Measurements from ENCODE around the gene ST6GALNAC3.

Gene ST6GALNAC3

DNA sequence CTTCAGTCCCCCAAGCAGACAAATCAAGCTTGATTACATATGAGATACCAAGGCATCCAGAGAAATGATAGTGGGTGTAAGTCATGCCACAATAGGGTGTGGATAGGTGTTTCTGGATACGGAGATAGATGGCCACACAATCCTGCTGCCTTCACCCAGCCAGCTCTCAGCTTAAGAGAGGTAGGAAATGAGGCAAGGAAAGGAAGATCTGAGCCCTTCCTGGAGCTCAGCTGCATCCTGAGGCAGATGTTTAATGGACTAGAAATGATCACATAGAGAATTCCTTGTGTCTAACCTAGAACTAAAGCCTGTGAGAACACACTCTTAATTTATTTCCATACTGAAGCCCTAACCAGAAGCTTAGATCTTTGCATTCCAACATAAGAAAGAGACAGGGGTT is 210.3 kb downstream of the ST6GALNAC3 start:
- CTCF ChIA-PET: interaction anchor here (0.6 kb wide), 2 partner anchors 378 to 1760 kb away, joined by 3 to 4 read pairs; no protein-coding TSS in a partner anchor
- no peaks in the 10 kb centered on the region for H3K4me1 ChIP-seq (ENCODE audit: control insufficient read depth, insufficient read depth, low read length)
- TF ChIP-seq, protein P1, sequence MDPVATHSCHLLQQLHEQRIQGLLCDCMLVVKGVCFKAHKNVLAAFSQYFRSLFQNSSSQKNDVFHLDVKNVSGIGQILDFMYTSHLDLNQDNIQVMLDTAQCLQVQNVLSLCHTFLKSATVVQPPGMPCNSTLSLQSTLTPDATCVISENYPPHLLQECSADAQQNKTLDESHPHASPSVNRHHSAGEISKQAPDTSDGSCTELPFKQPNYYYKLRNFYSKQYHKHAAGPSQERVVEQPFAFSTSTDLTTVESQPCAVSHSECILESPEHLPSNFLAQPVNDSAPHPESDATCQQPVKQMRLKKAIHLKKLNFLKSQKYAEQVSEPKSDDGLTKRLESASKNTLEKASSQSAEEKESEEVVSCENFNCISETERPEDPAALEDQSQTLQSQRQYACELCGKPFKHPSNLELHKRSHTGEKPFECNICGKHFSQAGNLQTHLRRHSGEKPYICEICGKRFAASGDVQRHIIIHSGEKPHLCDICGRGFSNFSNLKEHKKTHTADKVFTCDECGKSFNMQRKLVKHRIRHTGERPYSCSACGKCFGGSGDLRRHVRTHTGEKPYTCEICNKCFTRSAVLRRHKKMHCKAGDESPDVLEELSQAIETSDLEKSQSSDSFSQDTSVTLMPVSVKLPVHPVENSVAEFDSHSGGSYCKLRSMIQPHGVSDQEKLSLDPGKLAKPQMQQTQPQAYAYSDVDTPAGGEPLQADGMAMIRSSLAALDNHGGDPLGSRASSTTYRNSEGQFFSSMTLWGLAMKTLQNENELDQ (tag by site-specific recombination; IDR thresholded peaks at IDR 0.05; ENCODE audit: low read depth): no peak
- TF ChIP-seq, protein P2, sequence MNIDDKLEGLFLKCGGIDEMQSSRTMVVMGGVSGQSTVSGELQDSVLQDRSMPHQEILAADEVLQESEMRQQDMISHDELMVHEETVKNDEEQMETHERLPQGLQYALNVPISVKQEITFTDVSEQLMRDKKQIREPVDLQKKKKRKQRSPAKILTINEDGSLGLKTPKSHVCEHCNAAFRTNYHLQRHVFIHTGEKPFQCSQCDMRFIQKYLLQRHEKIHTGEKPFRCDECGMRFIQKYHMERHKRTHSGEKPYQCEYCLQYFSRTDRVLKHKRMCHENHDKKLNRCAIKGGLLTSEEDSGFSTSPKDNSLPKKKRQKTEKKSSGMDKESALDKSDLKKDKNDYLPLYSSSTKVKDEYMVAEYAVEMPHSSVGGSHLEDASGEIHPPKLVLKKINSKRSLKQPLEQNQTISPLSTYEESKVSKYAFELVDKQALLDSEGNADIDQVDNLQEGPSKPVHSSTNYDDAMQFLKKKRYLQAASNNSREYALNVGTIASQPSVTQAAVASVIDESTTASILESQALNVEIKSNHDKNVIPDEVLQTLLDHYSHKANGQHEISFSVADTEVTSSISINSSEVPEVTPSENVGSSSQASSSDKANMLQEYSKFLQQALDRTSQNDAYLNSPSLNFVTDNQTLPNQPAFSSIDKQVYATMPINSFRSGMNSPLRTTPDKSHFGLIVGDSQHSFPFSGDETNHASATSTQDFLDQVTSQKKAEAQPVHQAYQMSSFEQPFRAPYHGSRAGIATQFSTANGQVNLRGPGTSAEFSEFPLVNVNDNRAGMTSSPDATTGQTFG (tag by site-specific recombination; IDR thresholded peaks at IDR 0.05; ENCODE audit: borderline replicate concordance): no peak
- TF ChIP-seq ZNF670 (tag by site-specific recombination; IDR thresholded peaks at IDR 0.05; ENCODE audit: low read depth) (no peak), ZNF211 (tag by site-specific recombination; IDR thresholded peaks at IDR 0.05; ENCODE audit: low read depth) (no peak), SCRT2 (tag by site-specific recombination; IDR thresholded peaks at IDR 0.05) (no peak), ZSCAN23 (tag by site-specific recombination; IDR thresholded peaks at IDR 0.05) (no peak), ZNF280D (tag by site-specific recombination; IDR thresholded peaks at IDR 0.05) (no peak), ZFP41 (tag by site-specific recombination; IDR thresholded peaks at IDR 0.05; ENCODE audit: borderline replicate concordance) (no peak), ZNF16 (tag by site-specific recombination; IDR thresholded peaks at IDR 0.05; ENCODE audit: low read depth) (no peak), HOXD13 (CRISPR knock-in tag; IDR thresholded peaks at IDR 0.05; ENCODE audit: borderline replicate concordance) (no peak), GLIS2 (tag by site-specific recombination; IDR thresholded peaks at IDR 0.05) (no peak), ZNF2 (tag by site-specific recombination; IDR thresholded peaks at IDR 0.05) (no peak), ZNF600 (tag by site-specific recombination; IDR thresholded peaks at IDR 0.05) (no peak), ZNF654 (tag by site-specific recombination; IDR thresholded peaks at IDR 0.05; ENCODE audit: low read depth) (no peak), ZNF658 (tag by site-specific recombination; IDR thresholded peaks at IDR 0.05) (no peak)
- TF ChIP-seq, protein P3, sequence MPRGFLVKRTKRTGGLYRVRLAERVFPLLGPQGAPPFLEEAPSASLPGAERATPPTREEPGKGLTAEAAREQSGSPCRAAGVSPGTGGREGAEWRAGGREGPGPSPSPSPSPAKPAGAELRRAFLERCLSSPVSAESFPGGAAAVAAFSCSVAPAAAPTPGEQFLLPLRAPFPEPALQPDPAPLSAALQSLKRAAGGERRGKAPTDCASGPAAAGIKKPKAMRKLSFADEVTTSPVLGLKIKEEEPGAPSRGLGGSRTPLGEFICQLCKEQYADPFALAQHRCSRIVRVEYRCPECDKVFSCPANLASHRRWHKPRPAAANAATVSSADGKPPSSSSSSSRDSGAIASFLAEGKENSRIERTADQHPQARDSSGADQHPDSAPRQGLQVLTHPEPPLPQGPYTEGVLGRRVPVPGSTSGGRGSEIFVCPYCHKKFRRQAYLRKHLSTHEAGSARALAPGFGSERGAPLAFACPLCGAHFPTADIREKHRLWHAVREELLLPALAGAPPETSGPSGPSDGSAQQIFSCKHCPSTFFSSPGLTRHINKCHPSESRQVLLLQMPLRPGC (tag by site-specific recombination; IDR thresholded peaks at IDR 0.05): no peak
- TF ChIP-seq, protein P4, sequence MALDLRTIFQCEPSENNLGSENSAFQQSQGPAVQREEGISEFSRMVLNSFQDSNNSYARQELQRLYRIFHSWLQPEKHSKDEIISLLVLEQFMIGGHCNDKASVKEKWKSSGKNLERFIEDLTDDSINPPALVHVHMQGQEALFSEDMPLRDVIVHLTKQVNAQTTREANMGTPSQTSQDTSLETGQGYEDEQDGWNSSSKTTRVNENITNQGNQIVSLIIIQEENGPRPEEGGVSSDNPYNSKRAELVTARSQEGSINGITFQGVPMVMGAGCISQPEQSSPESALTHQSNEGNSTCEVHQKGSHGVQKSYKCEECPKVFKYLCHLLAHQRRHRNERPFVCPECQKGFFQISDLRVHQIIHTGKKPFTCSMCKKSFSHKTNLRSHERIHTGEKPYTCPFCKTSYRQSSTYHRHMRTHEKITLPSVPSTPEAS (tag by site-specific recombination; IDR thresholded peaks at IDR 0.05): no peak
- TF ChIP-seq, protein P5, sequence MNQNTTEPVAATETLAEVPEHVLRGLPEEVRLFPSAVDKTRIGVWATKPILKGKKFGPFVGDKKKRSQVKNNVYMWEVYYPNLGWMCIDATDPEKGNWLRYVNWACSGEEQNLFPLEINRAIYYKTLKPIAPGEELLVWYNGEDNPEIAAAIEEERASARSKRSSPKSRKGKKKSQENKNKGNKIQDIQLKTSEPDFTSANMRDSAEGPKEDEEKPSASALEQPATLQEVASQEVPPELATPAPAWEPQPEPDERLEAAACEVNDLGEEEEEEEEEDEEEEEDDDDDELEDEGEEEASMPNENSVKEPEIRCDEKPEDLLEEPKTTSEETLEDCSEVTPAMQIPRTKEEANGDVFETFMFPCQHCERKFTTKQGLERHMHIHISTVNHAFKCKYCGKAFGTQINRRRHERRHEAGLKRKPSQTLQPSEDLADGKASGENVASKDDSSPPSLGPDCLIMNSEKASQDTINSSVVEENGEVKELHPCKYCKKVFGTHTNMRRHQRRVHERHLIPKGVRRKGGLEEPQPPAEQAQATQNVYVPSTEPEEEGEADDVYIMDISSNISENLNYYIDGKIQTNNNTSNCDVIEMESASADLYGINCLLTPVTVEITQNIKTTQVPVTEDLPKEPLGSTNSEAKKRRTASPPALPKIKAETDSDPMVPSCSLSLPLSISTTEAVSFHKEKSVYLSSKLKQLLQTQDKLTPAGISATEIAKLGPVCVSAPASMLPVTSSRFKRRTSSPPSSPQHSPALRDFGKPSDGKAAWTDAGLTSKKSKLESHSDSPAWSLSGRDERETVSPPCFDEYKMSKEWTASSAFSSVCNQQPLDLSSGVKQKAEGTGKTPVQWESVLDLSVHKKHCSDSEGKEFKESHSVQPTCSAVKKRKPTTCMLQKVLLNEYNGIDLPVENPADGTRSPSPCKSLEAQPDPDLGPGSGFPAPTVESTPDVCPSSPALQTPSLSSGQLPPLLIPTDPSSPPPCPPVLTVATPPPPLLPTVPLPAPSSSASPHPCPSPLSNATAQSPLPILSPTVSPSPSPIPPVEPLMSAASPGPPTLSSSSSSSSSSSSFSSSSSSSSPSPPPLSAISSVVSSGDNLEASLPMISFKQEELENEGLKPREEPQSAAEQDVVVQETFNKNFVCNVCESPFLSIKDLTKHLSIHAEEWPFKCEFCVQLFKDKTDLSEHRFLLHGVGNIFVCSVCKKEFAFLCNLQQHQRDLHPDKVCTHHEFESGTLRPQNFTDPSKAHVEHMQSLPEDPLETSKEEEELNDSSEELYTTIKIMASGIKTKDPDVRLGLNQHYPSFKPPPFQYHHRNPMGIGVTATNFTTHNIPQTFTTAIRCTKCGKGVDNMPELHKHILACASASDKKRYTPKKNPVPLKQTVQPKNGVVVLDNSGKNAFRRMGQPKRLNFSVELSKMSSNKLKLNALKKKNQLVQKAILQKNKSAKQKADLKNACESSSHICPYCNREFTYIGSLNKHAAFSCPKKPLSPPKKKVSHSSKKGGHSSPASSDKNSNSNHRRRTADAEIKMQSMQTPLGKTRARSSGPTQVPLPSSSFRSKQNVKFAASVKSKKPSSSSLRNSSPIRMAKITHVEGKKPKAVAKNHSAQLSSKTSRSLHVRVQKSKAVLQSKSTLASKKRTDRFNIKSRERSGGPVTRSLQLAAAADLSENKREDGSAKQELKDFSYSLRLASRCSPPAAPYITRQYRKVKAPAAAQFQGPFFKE (tag by site-specific recombination; IDR thresholded peaks at IDR 0.05; ENCODE audit: borderline replicate concordance): no peak

More for the DNA sequence above, 210.3 kb downstream of the ST6GALNAC3 start:
- H3K4me3 ChIP-seq (ENCODE audit: low read depth, low read length): no peak overlapping the region
- no peaks in the 10 kb centered on the region for H3K36me3 ChIP-seq (ENCODE audit: control insufficient read depth in 2 of 2, insufficient read depth in 1 of 2, low read length in 2 of 2)
- H3K9me3 ChIP-seq (ENCODE audit: control insufficient read depth, insufficient read depth, low read depth, low read length): no peaks in the 10 kb centered on the region
- POLR2A ChIA-PET: no interaction called here
- H3K27ac ChIP-seq (ENCODE audit: extremely low read depth, low read depth, low read length): no peak overlapping the region

All from HEK293 (cell line).